Measurements from ENCODE around the gene XIRP2. TPM values are rescaled to one million over a fixed set of nuclear protein-coding genes. Genes with fewer than 3 reads are reported as not detected.

Gene XIRP2
- polyA plus RNA-seq, 6 donors from 2014 or later: 0.25 TPM; not detected in 5

DNA sequence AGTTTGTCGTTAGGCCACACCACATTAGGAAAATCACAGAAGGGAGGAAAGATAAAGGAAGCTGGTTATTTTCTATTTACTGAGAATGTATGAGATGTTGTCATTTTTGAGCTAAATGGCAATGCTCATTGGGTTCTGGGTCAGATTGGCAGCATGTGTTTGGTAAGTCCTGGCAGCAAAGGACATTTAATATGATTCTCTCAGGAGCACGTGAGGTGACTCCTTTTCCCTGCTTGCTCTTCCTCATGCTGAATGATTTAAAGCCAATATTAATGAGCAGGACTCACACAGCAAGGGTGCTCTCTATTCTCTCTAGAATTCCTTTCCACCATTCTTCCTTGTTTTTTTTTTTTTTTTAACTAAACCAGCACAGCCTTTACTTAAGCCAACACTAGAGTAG is 298.2 kb downstream of the XIRP2 start:
- DNase-seq: no peak
- no peak overlapping the region for H3K27ac Mint-ChIP-seq
- no peaks in the 10 kb centered on the region for H3K36me3 Mint-ChIP-seq
- H3K4me1 Mint-ChIP-seq: no peaks in the 10 kb centered on the region
- no peak overlapping the region for H3K4me3 Mint-ChIP-seq
- ATAC-seq (ENCODE audit: low read depth in 2 of 2): no peak
- H3K9me3 Mint-ChIP-seq: no peaks in the 10 kb centered on the region
- no peaks in the 10 kb centered on the region for H3K27me3 Mint-ChIP-seq

GRCh38 chr2:167187049-167187727 is 298.9 kb downstream of the XIRP2 start:
- no peak overlapping the region for H3K4me3 Mint-ChIP-seq
- DNase-seq: no peak
- H3K27ac Mint-ChIP-seq: no peak overlapping the region

GRCh38 chr2:167187978-167188967 is 300.0 kb downstream of the XIRP2 start:
- no peaks in the 10 kb centered on the region for H3K36me3 Mint-ChIP-seq
- no peak overlapping the region for H3K27ac Mint-ChIP-seq
- DNase-seq: no peak
- no peaks in the 10 kb centered on the region for H3K4me1 Mint-ChIP-seq
- no peaks in the 10 kb centered on the region for H3K27me3 Mint-ChIP-seq
- H3K9me3 Mint-ChIP-seq: no peaks in the 10 kb centered on the region
- H3K4me3 Mint-ChIP-seq: no peak overlapping the region
- no peak for ATAC-seq (ENCODE audit: low read depth in 2 of 2)

More at GRCh38 chr2:167187049-167187727, 298.9 kb downstream of the XIRP2 start:
- Mint-ChIP-seq H3K27me3 (no peaks in the 10 kb centered on the region), H3K9me3 (no peaks in the 10 kb centered on the region), H3K36me3 (no peaks in the 10 kb centered on the region), H3K4me1 (no peaks in the 10 kb centered on the region)
- ATAC-seq (ENCODE audit: low read depth in 2 of 2): no peak

DNA sequence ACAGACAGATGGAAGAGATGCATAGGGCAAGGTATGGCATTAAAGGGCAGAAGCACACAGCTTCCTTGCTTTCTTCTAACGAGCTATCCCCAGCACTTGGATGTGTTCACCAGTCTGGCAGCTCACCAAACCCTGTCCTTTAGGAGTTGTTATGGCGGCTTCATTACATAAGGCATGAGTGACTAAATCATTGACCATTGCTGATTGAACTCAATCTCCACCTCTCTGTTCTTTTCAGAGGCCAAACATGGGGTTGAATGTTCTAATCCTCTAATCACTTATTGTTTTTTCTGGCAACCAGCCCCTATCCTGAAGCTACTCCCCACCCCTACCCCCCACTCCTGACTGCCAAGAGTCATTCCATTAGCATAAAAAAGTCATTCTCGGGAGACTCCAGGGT is 301.8 kb downstream of the XIRP2 start:
- Mint-ChIP-seq H3K4me3 (no peak overlapping the region), H3K9me3 (no peaks in the 10 kb centered on the region), H3K36me3 (no peaks in the 10 kb centered on the region), H3K27me3 (no peaks in the 10 kb centered on the region), H3K27ac (no peak overlapping the region), H3K4me1 (no peaks in the 10 kb centered on the region)
- DNase-seq (no peak), ATAC-seq (ENCODE audit: low read depth in 2 of 2) (no peak)

DNA sequence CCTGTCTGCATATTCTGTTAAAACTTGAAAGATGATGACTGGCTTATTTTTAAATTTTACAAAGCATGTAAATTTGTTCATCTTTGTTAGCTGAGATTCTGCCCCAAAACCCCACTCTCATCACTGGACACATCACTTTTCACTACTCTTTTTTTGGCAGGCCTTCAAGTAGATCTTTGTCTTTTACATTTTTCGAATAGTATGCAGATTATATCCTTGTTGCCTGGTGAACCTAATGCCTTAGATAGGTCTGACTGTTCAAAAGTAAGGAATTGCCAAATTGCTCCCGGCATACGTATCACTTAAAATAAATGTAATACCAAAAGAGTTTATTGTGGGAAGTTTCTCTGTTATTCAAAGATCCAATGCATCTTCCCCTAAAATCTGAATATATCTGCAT is 303.3 kb downstream of the XIRP2 start:
- no peak overlapping the region for H3K4me3 Mint-ChIP-seq
- no peak overlapping the region for H3K27ac Mint-ChIP-seq
- H3K9me3 Mint-ChIP-seq: no peaks in the 10 kb centered on the region
- ATAC-seq (ENCODE audit: low read depth in 2 of 2) (no peak), DNase-seq (no peak)
- no peaks in the 10 kb centered on the region for H3K36me3 Mint-ChIP-seq
- H3K4me1 Mint-ChIP-seq: peaks cover 0 to 3% (median 0%) of the 10 kb centered on the region in 3 donors
- no peaks in the 10 kb centered on the region for H3K27me3 Mint-ChIP-seq

DNA sequence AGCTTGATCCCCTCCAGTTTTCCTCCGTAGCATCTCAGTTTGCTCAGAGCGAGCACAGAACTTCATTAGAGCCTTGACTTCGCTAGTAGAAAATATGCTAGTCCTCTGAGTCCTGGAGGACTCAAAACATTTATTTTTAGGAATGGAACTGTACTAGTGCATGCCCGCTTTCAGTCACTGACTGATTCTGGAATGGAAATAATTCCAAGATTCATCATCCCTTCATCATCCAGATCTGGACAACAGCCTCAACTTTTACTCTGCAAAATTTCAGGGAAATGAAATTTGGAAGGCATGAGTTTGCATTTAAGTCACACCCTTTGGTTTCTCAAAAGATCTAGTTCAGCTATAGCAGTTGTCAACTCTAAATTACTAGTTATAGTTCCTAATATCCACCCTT is 304.6 kb downstream of the XIRP2 start:
- DNase-seq (no peak), ATAC-seq (ENCODE audit: low read depth in 2 of 2) (no peak)
- no peaks in the 10 kb centered on the region for H3K27me3 Mint-ChIP-seq
- peaks cover 0 to 8% (median 0%) of the 10 kb centered on the region in 3 donors for H3K4me1 Mint-ChIP-seq
- no peak overlapping the region for H3K27ac Mint-ChIP-seq
- H3K4me3 Mint-ChIP-seq: no peak overlapping the region
- no peaks in the 10 kb centered on the region for H3K36me3 Mint-ChIP-seq
- H3K9me3 Mint-ChIP-seq: no peaks in the 10 kb centered on the region

DNA sequence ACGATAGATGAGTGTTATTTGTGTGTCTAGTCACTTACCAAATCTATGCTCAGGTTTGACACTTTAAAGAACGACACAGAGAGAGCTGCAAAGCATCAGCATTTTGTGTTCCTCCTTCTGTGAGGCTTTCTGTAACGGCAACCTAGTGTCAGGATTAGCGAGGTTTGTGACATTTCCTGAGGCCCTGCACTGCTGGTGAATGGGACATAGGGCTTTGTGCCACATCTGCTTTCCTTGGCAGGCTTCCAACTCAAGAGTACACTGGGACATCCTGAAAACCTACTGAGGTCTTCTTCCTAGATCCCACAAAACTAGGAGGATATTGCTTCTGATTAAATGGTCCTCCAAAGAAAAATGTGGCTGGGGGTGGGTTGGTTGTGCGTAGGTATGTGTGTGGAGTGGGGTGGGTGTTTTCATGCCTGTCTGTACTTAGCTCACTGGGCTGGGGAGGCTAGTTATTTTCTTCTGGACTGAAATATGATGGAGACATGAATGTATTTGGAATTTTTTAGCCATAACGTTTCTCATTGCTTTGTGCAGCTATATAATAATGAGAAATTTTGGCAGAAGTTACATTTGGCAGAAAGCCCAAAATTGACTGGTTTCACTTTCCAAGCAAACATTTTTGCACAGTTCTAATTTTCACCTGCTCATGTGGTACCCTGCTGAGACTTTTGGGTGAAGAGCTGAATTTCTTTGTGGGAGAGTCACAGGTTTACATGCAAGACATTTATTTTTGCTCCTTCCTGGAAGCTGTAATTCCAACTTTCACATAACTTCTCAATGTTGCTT is 308.4 kb downstream of the XIRP2 start:
- no peak for ATAC-seq (ENCODE audit: low read depth in 2 of 2)
- no peak overlapping the region for H3K4me3 Mint-ChIP-seq
- DNase-seq: no peak
- no peaks in the 10 kb centered on the region for H3K9me3 Mint-ChIP-seq
- H3K36me3 Mint-ChIP-seq: no peaks in the 10 kb centered on the region
- H3K27ac Mint-ChIP-seq: peak overlapping the region in 1 of 6 donors; percentile 34
- H3K27me3 Mint-ChIP-seq: no peaks in the 10 kb centered on the region
- peaks cover 0 to 8% (median 0%) of the 10 kb centered on the region in 3 donors for H3K4me1 Mint-ChIP-seq

DNA sequence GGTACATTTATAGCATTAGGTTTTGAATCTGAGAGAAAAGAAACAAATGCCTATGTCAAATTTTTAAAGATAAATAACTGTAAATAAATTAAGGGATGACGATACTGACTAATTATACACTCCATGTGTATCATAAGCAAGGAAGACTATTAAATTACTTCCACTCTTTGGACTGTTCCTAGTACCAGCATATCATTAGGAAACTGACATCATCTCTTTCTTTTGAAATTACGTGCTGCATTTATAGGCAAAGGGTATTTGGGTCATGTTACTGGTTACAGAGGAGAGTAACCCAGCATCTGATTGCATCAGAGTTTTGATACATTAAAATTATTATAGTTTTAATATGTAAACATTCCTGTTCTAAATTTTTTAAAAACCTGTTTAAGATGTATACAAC is 309.7 kb downstream of the XIRP2 start:
- peaks cover 0 to 8% (median 0%) of the 10 kb centered on the region in 3 donors for H3K4me1 Mint-ChIP-seq
- DNase-seq (no peak), ATAC-seq (ENCODE audit: low read depth in 2 of 2) (no peak)
- H3K9me3 Mint-ChIP-seq: no peaks in the 10 kb centered on the region
- no peaks in the 10 kb centered on the region for H3K36me3 Mint-ChIP-seq
- no peak overlapping the region for H3K27ac Mint-ChIP-seq
- H3K4me3 Mint-ChIP-seq: no peak overlapping the region
- no peaks in the 10 kb centered on the region for H3K27me3 Mint-ChIP-seq

GRCh38 chr2:167198576-167198975 is 310.3 kb downstream of the XIRP2 start:
- Mint-ChIP-seq H3K36me3 (no peaks in the 10 kb centered on the region), H3K27me3 (no peaks in the 10 kb centered on the region), H3K9me3 (no peaks in the 10 kb centered on the region), H3K27ac (no peak overlapping the region), H3K4me1 (peaks cover 0 to 8% (median 0%) of the 10 kb centered on the region in 3 donors), H3K4me3 (no peak overlapping the region)
- DNase-seq: no peak
- no peak for ATAC-seq (ENCODE audit: low read depth in 2 of 2)

GRCh38 chr2:167200019-167200418 is 311.7 kb downstream of the XIRP2 start:
- no peak overlapping the region for H3K27ac Mint-ChIP-seq
- no peaks in the 10 kb centered on the region for H3K36me3 Mint-ChIP-seq
- H3K4me3 Mint-ChIP-seq: no peak overlapping the region
- DNase-seq (no peak), ATAC-seq (ENCODE audit: low read depth in 2 of 2) (no peak)
- H3K27me3 Mint-ChIP-seq: no peaks in the 10 kb centered on the region
- no peaks in the 10 kb centered on the region for H3K9me3 Mint-ChIP-seq
- peaks cover 0 to 8% (median 0%) of the 10 kb centered on the region in 3 donors for H3K4me1 Mint-ChIP-seq

- peaks cover 0 to 6% (median 0%) of the 10 kb centered on the region in 7 donors for H3K9me3 Mint-ChIP-seq
- no peaks in the 10 kb centered on the region for H3K27me3 Mint-ChIP-seq
- H3K4me3 Mint-ChIP-seq: no peak overlapping the region
- no peak overlapping the region for H3K27ac Mint-ChIP-seq
- DNase-seq: no peak
- no peaks in the 10 kb centered on the region for H3K4me1 Mint-ChIP-seq
- no peaks in the 10 kb centered on the region for H3K36me3 Mint-ChIP-seq
- ATAC-seq (ENCODE audit: low read depth in 2 of 2): no peak
Observed at GRCh38 chr2:167209784-167210183, 321.5 kb downstream of the XIRP2 start.

DNA sequence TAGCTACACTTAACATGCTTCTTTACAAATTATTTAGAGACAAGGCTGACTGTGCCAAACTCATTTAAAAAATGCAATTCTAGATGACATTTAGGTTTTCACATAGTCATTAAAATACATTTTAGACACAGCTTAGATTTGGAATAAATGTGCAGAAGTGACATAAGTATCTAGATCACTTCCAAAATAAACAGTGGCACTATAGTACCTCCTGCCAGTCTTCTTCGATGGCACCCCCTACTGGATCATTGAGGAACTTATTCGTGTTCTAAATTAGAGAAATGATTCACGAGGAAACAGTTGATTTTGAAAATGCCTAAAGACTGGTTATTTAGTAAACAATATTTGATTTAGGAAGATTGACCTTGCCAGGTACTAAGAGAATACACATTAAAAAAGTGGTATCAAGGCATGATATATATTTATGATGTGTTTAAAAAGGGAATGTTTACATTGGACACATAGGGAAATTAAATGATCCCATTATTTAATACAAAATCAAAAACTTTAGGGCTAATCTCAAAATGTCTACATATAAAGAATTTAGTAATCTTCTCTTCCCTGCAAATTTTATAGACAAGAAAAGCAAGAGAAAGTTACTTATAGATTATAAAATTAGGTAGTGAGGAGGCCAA is 323.9 kb downstream of the XIRP2 start:
- Mint-ChIP-seq H3K36me3 (no peaks in the 10 kb centered on the region), H3K27me3 (no peaks in the 10 kb centered on the region), H3K27ac (no peak overlapping the region), H3K4me3 (no peak overlapping the region), H3K9me3 (peaks cover 0 to 6% (median 0%) of the 10 kb centered on the region in 7 donors), H3K4me1 (no peaks in the 10 kb centered on the region)
- DNase-seq: no peak
- ATAC-seq (ENCODE audit: low read depth in 2 of 2): no peak

GRCh38 chr2:167215595-167215994 is 327.3 kb downstream of the XIRP2 start:
- Mint-ChIP-seq H3K4me3 (no peak overlapping the region), H3K27ac (no peak overlapping the region), H3K9me3 (peaks cover 0 to 6% (median 0%) of the 10 kb centered on the region in 7 donors), H3K36me3 (no peaks in the 10 kb centered on the region), H3K27me3 (no peaks in the 10 kb centered on the region), H3K4me1 (no peaks in the 10 kb centered on the region)
- no peak for DNase-seq
- no peak for ATAC-seq (ENCODE audit: low read depth in 2 of 2)
